HG02588 (cell line): Measurements from ENCODE around the gene SH3PXD2B.
A peak's percentile ranks its signal among the peaks of the same experiment; 100 is the strongest.
"Not testable (repeated sequence)": the region's sequence is repeated elsewhere in the genome, so short reads cannot be mapped to it uniquely, and the experiment has no call there.

Source experiments
- ATAC-seq: cut with Tn5 transposase; IDR thresholded peaks from one replicate; pipeline ENCODE4 v1.9.1; 2021; ENCODE audit warnings: mild to moderate bottlenecking, moderate library complexity; ENCODE audit not compliant: unreplicated experiment

The SH3PXD2B gene

DNA sequence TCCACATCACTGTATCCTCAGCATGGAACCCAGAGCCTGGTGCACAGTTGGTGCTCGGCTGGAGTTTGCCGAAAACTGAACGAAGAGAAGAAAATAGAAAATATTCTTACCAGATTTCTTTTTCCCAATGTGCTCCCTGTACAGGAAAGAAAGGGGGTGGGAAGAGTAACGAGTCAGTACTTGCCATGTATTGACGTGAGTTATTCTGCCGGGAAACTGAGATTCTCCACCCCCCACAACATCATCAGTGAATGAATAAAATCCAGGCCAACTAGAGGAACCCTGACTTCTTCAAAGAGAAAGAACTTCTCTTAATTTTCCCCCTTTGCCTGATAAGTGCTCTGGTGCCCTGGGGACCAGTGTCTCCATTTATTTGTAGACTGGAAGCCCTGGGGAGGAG lies 80.6 kb downstream of the SH3PXD2B start:
- ATAC-seq, result no peak

DNA sequence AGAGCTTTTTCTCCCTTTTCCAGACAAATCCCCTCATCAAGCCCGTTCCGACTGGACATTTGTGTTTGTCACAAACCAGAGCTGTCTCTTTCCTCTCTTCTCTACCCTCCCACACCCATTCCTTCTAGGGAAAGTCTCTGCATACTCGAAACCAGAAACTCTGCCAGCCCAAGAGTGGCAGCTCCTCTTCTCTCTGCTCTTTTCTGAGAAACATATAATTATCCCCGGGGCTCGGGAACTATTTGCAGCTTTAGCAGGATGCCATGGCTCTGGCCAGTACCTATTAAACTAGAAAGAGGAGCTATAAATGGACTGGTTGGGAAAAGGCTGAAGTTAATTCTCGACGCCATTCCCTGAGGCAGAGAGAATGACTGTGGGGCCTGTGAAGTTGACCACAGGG lies 82.6 kb downstream of the SH3PXD2B start:
- ATAC-seq, result no peak

DNA sequence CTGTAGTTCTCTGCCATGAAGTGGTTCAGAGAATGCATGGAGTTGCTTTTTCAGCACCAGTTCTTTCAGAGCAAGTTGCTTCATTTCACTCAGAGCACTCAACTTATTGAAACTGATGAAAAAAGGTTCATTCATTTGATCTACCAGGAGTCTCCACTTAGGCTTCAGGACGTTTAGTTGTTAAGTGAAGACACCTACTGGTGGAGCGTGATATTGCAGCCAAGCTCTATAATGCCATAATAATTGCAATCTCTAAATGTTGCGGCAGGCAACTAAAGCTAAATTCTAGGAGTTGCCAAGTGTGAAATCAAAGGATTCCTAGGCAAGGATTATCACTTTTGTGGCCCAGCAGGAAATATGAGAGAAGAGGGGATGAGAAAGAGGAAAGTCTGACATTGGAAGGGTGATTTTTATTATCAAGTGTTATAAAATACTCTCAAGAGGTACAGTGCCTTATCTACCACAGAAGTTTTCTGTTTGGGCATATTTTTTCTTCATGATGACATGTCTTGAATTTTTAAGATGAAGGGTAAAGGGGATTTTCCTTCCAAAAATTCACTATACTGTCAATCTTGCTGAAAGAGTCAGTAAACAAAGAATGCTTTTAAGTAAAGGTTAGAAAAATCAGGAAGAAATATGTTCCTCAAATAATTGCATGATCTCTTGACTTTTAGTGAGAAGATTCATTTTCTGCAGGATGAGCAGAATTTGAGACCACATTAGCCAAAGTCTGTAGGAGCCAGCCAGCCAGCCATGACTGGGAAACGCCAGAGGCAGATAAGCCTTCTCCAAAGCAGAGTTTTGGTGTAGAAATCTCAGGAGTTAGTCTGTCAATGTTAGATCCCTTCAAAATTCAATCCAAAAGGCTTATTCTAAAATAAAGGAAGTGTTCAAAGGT lies 83.4 kb downstream of the SH3PXD2B start:
- no peak for ATAC-seq

DNA sequence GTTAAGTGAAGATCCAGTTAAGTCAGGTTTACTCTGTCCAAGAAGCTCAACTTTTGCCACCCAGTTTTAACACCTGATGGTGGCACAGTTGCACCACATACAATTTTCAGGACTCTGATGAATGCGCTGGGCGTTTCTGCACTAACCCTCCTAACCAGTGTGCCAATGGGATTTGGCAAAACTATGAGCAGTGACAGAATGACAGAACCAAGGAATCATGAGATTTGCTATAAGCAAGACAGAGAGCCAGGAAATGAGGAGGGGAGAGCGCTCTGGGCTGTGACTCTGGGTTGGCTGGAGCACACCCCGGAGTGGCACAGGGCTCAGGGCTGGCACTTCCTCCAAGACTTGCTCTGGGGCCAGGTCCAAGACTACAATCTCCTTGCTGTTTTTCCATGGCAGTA lies 84.1 kb downstream of the SH3PXD2B start:
- no peak for ATAC-seq

DNA sequence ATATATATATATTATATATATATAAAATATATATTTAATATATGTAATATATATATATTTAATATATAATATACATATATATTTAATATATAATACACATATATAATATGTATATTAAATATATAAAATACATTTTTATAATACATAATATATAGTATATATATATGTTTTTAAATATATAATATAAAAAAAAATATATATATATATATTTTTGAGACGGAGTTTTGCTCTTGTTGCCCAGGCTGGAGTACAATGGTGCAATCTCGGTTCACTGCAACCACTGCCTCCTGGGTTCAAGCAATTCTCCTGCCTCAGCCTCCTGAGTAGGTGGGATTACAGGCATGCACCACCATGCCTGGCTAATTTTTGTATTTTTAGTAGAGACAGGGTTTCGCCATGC lies 85.6 kb downstream of the SH3PXD2B start:
- not testable (repeated sequence) for ATAC-seq

DNA sequence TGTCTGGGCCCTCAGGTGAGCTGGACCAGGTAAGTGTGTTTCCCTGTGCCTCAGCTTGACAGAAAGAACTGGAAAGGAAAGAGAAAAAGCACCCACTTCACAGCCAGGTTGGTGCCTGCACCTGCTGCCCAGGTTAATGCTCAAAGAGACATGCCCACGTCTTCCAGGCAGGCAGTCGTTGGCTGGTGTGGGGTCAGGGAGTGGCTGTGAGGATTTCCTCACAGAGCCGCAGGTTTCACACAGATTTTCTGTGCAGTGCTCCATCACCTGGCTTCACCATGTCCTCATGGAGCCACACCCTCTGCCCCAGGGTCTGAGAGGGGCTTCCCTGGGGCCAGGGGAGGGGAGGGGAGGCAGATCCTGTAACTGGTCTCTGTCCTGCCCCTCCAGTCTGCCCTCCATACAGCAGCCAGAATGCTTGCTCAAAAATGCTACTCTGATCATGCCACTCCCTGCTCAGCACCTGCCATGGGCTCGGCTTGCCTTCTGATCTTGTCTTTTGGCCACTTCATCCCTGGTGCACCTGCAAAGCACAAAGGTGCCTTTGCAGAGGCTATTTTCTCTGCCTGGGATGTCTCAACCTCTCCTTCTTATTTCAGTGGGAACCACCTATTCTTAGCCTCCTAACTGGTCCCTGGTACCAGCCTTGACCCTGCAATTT lies 88.2 kb downstream of the SH3PXD2B start:
- ATAC-seq, result no peak

DNA sequence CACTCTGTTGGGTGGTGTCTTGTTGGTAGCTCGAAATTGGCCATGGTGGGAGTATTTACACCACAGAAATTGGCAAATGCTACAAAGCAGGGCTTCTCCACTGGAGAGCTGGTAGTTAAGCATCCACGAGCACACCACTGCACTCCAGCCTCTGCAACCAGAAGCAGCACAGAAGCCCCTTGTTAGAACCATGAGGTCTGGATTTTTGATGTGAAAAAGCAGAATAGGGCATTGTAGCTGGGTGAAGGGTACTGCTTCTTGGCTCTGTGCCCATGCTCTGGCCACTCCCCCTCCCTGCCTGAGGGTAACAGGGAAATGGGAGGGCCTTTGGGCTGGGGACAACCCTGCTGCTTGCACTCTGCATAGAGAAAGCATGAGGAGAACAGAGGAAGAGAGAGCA lies 89.6 kb downstream of the SH3PXD2B start:
- ATAC-seq, result no peak

DNA sequence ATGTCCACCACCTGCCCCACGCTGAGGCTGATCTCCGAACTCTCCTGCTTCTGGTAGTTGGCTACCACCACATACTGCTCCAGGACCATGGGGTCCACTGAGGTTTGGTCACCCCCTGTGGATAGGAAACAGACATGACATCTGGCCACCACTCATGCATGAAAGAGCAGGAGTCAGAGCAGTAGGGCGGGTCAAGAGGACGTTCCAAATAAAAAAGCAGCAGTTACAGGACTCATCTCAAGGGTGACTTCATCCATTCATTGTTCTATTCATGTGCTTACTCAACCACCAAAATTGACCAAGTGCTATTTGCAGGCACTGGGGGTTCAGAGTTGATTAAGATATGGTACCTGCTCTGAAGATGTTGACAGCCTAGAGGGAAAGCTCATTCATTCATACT lies 91.6 kb downstream of the SH3PXD2B start:
- no peak for ATAC-seq

DNA sequence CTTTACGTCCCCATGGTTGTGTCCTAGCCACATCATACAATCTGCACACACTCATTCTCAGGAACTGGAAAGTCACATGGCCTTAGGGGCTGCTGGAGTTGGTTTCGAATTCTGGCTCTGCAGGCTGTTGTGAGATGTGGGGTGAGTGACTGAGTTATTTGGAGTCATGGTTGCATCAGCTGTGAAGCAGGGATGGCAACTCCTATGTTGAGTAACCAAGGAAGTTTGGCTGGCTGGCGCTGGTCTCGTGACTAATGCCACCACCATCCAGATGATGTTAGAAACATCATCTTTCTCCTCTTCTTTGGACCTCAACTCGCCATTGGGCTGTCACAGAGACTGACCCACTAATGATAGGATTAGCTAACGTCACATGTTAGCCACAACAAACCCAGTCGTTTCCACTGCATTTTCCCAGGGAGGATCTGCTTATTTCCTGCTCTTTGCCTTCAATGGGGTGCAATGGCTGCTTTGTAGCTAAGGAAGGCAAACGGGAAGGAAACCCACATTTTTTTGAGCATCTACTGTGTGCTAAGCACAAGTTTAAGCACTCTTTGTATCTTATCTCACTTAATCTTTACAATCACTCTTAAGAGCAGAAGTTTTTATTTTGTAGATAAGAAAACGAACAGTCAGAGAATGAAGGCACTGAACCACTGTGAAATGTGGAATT lies 92.6 kb downstream of the SH3PXD2B start:
- ATAC-seq, result peak; percentile 49

DNA sequence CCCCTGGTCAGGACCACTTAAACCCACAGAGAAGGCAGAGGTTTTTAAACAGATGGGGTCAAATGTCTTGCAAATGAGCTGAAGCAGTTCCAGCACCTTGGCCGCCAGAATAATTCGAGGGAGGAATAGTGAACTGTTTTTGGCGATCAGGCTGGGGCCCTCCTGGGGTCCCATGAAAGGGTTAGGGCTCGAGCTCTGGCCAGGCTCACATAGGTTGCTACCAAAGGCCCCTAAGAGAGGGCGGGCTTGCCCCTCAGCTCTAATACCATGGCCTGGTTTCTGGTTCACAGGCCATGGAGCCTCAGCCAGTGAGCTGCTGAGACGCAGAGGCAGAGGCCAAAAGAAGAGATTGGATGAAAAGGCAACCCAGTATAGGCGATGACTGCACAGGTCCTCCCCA lies 96.0 kb downstream of the SH3PXD2B start:
- ATAC-seq, result no peak

DNA sequence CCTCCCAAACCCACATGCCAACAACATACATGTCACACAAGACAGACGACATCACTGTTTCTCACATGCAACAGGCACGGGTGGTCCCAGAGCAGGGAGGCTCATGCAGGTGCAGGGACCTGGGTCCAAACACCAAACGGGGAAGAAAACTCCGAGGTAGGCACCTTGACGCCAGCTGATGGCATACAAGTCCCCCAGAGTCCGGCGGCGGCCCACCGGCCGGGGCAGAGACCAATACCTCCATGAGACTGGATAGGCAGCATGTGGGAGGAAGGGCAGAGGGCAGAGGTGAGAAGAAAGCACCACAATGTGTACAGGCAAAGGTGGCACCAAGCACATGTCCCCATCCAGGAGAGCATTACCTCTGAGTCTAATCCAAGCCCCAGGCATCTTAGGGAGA lies 97.8 kb downstream of the SH3PXD2B start:
- ATAC-seq, result no peak

DNA sequence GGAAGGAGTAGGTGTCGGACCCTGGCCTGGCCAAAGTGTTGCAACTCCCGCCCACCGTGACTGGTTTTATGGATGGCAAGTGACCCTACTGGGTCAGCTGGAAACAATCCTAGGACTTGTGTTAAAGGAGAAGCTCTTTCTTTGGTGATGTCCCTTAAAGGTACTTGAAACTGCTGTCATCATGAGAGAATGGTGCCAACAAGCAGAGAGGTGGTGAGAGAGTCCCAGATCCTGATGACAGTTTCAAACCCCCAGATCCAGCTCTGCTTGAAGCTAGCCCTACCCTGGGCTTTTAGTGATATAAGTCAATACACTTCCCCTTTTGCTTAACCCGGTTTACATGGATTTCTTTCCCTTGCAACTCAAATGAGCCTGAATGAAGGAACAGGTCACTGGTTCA lies 98.3 kb downstream of the SH3PXD2B start:
- no peak for ATAC-seq

DNA sequence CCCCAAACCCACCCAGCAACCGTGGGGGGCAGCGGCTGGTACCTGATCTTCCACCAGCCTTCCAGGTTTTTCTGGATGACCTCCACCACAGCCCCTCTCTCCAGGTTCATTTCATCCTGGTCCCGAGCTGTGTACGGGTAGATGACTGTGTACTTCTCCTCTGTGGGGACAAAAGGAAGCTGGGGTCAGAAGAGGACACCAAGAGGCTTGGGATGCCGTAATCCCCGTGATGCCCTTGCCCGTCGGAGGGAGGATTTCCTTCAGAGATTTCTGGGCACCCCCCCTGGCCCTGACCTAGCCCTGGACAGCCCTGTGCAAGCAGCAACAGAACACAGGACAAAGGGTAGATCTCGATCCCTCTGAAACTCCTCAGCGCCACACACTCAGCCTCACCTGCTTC lies 100.5 kb downstream of the SH3PXD2B start:
- ATAC-seq, result no peak

DNA sequence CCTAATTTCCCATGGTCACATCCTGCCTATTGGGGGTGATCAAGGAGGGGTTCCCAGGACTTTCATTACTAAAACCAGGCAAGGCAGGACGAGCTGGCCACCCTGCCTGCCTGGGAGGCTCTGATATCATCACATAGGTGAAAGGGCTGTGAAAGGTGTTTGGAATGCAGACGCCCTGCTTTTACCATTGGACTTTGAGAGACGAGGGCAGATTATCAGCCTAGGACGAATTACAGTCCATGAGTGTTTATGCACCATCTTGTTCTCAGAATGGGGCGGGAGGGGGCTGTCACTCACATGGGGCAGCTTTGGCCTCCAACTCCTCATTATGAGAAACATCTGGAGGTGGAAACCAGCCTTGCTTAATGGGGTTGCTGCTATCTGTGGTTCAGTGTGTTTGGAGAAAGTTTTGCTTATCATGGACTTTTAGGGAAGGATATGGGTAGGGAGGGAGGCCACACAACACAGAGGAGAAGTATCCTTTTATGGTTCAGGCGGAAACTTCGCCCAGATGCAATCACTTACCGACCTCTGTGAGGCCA lies 101.0 kb downstream of the SH3PXD2B start:
- ATAC-seq, result no peak

DNA sequence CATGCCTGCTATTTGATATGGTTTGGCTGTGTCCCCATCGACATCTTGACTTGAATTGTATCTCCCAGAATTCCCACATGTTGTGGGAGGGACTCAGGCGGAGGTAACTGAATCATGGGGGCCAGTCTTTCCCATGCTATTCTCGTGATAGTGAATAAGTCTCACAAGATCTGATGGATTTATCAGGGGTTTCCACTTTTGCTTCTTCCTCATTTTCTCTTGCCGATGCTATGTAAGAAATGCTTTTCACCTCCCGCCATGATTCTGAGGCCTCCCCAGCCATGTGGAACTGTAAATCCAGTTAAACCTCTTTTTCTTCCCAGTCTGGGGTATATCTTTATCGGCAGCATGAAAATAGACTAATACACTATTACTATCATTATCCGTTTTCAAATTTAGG lies 101.8 kb downstream of the SH3PXD2B start:
- not testable (repeated sequence) for ATAC-seq

DNA sequence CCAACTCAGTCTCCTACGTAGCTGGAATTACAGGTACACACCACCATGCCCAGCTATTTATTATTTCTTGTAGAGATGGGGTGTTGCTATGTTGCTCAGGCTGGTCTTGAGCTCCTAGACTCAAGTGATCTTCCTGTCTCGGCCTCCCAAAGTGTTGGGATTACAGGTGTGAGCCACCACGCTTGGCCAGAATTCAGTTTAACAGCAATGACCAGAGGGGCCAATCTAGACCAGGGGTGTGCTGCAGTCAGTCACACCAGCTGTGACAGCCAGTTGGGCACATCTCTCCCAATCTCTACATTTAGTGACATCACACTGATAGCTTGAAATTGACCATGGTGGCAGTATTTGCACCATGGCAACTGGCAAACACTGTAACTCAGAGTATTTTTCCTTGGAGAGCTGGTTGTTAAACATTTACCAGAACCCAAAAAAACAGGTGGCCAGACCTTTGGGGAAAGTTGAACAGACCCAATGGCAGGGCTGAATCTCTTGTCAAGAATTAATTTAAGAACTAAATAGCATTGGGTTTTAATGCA lies 103.0 kb downstream of the SH3PXD2B start:
- no peak for ATAC-seq

DNA sequence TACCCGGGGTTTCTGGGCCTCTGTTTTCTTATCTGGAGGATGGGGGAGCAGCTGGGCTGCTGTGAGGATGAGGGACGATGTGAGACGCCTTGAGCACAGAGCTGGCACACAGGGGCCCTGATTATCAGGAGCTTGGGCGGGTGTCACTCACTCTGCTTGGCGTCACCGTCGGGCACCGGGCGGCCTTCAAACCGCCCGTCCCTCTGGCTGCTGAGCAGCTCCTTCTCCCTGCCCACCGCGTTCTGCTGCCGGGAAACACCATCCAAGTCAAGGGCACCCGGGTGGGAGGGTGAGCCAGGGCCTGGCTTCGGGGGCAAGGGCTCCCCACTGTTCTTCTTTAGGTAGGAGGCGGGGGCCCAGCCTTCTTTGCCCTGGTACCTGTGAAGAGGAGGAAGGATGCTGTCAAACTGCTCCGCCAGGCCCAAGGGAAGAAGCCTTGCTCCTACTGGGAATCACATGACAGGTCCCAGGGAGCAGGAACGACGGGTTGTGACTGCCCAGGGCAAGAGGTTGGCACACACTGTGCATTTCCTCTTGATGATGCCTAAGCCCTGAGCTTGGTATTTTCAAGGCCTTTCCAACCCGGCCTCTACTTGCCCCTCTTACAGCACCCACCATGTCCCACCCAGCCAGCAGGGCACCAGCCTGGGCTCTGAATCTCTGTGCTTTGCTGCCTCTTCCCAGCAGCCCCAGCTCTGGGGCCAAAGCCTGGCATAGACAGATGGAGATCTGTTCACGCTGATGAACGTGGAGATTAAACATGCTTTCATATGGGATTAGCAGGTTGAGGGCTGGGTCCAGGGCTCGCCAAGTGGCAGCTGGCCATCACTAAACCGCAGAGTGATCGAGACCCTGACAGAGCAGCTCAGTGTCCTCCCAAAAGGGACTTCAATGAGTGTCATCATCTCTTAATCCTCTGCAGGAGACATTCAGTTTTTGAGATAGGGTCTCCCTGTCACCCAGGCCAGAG lies 103.8 kb downstream of the SH3PXD2B start:
- no peak for ATAC-seq

DNA sequence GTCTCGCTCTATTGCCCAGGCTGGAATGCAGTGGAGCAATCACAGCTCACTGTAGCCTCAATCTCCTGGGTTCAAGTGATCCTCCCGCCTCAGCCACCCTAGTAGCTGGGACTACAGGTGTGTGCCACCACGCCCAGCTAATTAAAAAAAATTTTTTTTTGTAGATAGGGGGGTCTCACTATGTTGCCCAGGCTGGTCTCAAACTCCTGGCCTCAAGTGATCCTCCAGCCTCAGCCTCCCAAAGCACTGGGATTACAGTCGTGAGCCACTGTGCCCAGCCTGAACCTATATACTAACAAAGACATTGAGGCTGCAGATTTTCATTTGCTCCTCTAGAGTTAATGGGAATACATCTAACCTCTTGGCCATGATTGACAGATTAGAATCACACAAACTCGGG lies 105.6 kb downstream of the SH3PXD2B start:
- ATAC-seq, result not testable (repeated sequence)

DNA sequence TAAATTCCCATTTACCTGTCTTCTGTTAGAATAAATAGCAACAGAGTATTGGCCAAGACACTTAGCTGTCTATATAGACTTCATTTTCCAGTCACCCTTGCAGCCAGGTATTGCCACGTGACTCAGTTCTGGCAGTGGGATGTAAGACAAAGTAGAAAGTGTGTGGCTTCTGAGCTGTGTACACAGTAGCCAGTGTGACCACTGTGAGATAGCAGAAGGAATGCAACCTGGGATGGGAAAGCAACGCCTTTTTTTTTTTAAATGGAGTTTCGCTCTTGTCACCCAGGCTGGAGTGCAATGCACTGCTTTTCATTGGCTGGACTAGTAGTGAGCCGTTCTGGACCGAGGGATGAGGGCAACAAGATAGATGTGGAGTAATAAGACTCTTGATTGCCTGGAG lies 106.2 kb downstream of the SH3PXD2B start:
- ATAC-seq, result no peak

DNA sequence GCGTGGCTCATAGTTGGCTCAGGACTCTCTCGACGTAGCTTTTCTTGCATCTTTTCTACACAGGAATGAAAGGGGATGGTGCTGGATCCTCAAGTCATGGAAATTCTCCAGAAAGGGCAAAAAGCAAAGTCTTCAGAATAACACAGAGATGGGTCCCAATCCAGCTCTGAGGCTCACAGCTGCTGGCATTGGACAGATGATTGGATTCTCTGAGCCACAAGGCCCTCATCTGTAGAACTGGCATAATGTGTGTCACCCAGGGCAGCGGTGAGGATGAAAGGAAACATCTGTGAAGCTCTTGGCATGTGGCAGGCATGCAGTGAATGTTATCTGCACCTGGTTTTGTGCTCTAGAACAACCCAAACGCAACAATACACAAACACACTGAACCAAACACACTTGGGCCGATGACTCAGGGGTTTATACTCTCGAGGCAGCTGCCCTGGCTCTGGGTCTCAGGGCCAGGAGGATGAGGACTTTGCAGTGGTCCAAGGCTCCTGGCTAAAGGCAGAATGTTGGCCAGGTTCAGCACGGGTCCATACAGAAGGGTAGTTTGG lies 106.8 kb downstream of the SH3PXD2B start:
- no peak for ATAC-seq
